Small intestine (tissue), 7 donors: Measurements from ENCODE around the gene TEDC1. TPM values are rescaled to one million over a fixed set of nuclear protein-coding genes. Genes with fewer than 3 reads are reported as not detected.
A peak's percentile ranks its signal among the peaks of the same experiment; 100 is the strongest.
"Not testable (repeated sequence)": the region's sequence is repeated elsewhere in the genome, so short reads cannot be mapped to it uniquely, and the experiment has no call there.

Experiments
- DNase-seq, 2 donors: peaks; one replicate each; pipeline versions ENCODE4 v3.0.0 to v3.0.0-alpha.2; 2013
- FAIRE-seq: peaks from 2 replicates; lab custom pipeline; 2012; peaks lifted over from hg19 to GRCh38; lab: Jason Lieb, UNC
- H3K27ac ChIP-seq, 3 donors: one replicate each; pipeline ENCODE4 v1.5.1; 2013; ENCODE audit warnings: low read length in 2 of 3, mild to moderate bottlenecking in 2 of 3, control low read depth in 1 of 3, inconsistent platforms in 1 of 3, low read depth in 1 of 3, moderate library complexity in 1 of 3
- H3K27me3 ChIP-seq, 3 donors: one replicate each; pipeline ENCODE4 v1.6.1; 2013; ENCODE audit warnings: low read length in 3 of 3, inconsistent platforms in 1 of 3; ENCODE audit not compliant: control insufficient read depth in 3 of 3, insufficient read depth in 3 of 3
- H3K36me3 ChIP-seq, 3 donors: one replicate each; pipeline ENCODE4 v1.6.1; 2013; ENCODE audit warnings: low read length in 3 of 3, inconsistent platforms in 1 of 3, low read depth in 1 of 3, mild to moderate bottlenecking in 1 of 3, moderate library complexity in 1 of 3; ENCODE audit not compliant: control insufficient read depth in 3 of 3, insufficient read depth in 2 of 3
- H3K4me1 ChIP-seq, 3 donors: one replicate each; pipeline ENCODE4 v1.6.1; 2013; ENCODE audit warnings: low read length in 2 of 3, inconsistent platforms in 1 of 3, low read depth in 1 of 3, mild to moderate bottlenecking in 1 of 3, moderate library complexity in 1 of 3; ENCODE audit not compliant: control insufficient read depth in 3 of 3, insufficient read depth in 2 of 3
- H3K4me3 ChIP-seq, 3 donors: one replicate each; pipeline ENCODE4 v1.5.1; 2013; ENCODE audit warnings: low read length in 3 of 3, control low read depth in 1 of 3, inconsistent platforms in 1 of 3, low read depth in 1 of 3, mild to moderate bottlenecking in 1 of 3, moderate library complexity in 1 of 3
- H3K9me3 ChIP-seq, 2 donors: one replicate each; pipeline ENCODE4 v1.6.1; 2013; ENCODE audit warnings: low read depth in 1 of 2, low read length in 1 of 2; ENCODE audit not compliant: control insufficient read depth in 2 of 2, insufficient read depth in 1 of 2
- WGBS, 3 donors: extraction: QIAGEN DNeasy Blood & Tissue Kit; methylation state at CpG; one replicate each; pipeline ENCODE4 v1.1.7; 2013; 5-methylcytosine and 5-hydroxymethylcytosine counted together
- polyA plus RNA-seq, 4 donors: library from polyadenylated mRNA; stranded (reverse) in 3 of 4; unstranded in 1 of 4; fragments of 200-250 nt in 3 of 4; fragments of 120-200 nt in 1 of 4; gene quantifications; one replicate each; pipeline versions ENCODE4 v1.2.1 to v1.2.3, GENCODE V29; 2013
- donor health status: healthy with polysubstance abuse.
- donor health status: control.
- donor health status: control.
- donor health status: Bipolar disorder and iron deficiency.
- donor health status: healthy.

Gene TEDC1
- polyA plus RNA-seq, 4 donors: 6.6 to 28.0 (median 23.8) TPM

DNA sequence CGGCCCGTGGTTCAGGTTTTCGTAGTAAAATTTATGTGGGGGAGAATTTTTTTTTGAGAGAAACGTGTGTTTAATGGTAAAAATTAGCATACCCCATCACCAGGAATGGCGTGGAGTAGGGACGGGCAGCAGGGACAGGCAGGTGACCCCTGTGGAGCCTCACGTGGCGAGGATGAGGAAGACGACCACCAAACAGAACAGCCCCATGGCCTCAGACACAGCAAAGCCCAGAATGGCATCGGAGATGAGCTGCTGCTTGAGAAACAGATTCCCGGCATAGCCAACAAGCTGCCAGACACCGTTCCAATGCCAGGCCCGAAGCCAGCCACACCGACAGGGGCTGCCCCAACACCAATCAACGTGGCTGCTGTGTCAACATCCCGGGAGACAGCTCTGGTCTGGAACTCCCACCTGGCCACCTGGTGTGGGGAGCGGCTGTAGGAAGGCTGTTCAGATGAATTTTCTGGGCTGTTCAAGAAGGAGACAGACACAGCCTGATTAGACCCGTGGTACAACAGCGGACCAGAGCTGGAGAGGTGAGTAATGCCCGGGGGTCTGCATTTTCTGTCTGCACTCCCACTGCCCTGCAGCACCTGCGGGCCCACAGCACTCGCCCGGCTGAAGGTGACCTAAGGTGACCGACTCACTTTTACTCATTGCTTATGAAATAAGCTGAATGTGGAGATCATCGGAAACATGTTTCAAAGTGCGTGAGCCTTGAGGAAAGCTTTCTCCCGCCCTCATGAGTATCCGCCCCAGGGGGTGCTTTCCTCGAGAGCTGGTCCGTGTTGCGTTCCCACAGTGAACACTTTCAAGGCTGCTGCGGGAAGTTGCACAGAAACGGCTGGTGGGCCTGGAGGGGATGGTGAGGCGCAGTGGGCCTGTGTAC is 45.9 kb downstream of the TEDC1 start:
- Histone ChIP-seq H3K27ac (no peak overlapping the region), H3K36me3 (no peaks in the 10 kb centered on the region), H3K4me1 (no peaks in the 10 kb centered on the region), H3K4me3 (no peak overlapping the region), H3K9me3 (no peaks in the 10 kb centered on the region), H3K27me3 (no peaks in the 10 kb centered on the region)
- DNase-seq: no peak
- 71 to 79% (median 74%) methylated on average over 34 of the region's 34 CpGs for WGBS, 3 donors
- no peak for FAIRE-seq

DNA sequence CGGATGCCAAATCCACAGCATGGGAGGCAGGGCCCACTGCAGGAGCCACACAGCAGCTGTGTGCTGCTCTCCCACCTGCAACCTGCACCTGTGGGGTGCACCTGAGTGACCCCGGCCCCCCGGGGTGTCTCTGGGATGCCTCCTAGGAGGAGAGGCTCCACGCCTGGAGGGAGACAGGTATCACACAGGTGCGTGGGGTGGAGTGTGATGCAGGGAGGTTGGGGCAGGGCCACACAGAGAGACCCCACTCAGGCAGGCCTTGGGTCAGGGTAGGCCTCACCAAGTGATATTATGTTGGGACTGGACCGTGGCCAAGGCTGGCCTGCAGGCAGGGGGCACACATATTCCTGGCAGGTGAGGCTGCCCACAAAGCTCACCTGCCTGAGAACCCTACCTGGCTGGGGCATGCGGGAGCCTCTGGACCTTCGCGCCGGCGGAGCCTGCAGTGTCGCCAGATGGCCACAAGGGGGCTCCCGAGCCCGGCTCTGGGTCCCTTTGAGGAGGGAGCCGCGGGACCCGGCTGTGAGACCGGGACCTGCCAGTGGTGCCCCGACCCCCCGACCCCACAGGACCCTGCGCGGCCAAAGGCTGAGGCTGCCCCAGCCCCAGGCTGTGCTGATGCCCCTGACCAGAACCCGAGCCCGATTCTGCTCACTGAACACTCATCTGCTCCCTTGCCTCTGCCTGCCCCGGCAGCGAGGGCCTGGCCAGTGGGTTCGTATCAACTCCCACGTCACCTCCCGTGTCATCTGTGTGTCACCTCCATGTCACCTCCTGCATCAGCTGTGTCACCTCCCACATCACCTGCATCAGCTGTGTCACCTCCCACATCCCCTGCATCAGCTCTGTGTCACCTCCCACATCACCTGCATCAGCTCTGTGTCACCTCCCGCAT is 46.8 kb downstream of the TEDC1 start:
- H3K9me3 ChIP-seq: no peaks in the 10 kb centered on the region
- H3K4me3 ChIP-seq: no peak overlapping the region
- FAIRE-seq (no peak), DNase-seq (peak; percentile 43 to 54)
- H3K27ac ChIP-seq: no peak overlapping the region
- WGBS, 3 donors: 15 to 22% (median 21%) methylated on average over 23 to 30 of the region's 30 CpGs
- H3K27me3 ChIP-seq: no peaks in the 10 kb centered on the region
- H3K36me3 ChIP-seq: no peaks in the 10 kb centered on the region
- H3K4me1 ChIP-seq: no peaks in the 10 kb centered on the region

DNA sequence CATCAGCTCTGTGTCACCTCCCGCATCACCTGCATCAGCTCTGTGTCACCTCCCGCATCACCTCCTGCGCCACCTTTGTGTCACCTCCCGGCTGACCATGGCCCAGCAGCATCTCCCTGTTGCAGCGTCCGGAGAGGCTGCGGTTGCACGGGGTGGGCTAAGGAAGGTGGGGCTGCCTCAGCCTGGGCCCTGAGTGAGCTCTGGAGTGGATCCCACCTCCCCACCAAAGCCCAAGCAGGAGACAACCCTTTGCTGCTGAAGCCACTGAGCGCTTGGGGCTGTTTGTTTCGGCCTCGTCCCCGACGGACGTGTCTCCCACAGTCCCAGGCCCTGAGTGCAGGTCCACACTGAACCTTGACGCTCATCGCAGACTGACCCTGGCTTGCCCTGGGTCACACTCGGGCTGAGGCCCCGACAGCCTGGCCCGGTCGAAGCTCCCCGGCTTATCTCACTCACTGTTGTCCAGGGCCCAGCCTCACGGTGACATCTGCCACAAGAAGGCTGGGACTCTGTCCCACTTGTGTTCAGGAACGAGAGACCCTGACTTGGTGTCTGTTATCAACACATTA is 47.5 kb downstream of the TEDC1 start:
- no peak overlapping the region for H3K4me3 ChIP-seq
- peaks cover 0 to 5% of the 10 kb centered on the region in 2 donors for H3K9me3 ChIP-seq
- 77 to 85% (median 78%) methylated on average over 23 of the region's 23 CpGs for WGBS, 3 donors
- no peaks in the 10 kb centered on the region for H3K4me1 ChIP-seq
- H3K27ac ChIP-seq: no peak overlapping the region
- DNase-seq: no peak
- H3K27me3 ChIP-seq: no peaks in the 10 kb centered on the region
- H3K36me3 ChIP-seq: no peaks in the 10 kb centered on the region
- FAIRE-seq: no peak

DNA sequence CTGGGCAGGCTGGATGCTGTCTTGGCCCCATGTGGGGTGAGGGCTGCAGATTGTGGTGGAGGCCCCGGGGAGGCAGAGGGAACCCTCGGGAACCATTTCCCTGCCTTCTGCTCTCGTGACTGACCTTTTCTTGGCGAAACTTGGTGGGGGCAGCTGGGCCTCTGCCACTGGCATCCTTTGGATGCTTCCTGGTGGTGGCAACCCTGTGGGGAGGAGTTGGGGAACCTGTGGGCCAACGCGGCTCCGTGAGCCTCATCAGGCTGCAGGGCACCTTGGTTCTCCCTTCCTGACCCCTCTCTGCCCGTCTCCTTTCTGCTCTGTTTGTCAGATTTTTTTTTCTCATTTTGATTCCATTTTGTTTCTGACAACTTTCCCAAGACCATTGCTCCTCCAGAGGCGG is 49.8 kb downstream of the TEDC1 start:
- DNase-seq: no peak
- Histone ChIP-seq H3K36me3 (no peaks in the 10 kb centered on the region), H3K4me1 (no peaks in the 10 kb centered on the region), H3K9me3 (peaks cover 0 to 5% of the 10 kb centered on the region in 2 donors), H3K27ac (no peak overlapping the region), H3K27me3 (no peaks in the 10 kb centered on the region), H3K4me3 (no peak overlapping the region)
- no peak for FAIRE-seq
- 71 to 78% (median 75%) methylated on average over 9 of the region's 9 CpGs for WGBS, 3 donors

DNA sequence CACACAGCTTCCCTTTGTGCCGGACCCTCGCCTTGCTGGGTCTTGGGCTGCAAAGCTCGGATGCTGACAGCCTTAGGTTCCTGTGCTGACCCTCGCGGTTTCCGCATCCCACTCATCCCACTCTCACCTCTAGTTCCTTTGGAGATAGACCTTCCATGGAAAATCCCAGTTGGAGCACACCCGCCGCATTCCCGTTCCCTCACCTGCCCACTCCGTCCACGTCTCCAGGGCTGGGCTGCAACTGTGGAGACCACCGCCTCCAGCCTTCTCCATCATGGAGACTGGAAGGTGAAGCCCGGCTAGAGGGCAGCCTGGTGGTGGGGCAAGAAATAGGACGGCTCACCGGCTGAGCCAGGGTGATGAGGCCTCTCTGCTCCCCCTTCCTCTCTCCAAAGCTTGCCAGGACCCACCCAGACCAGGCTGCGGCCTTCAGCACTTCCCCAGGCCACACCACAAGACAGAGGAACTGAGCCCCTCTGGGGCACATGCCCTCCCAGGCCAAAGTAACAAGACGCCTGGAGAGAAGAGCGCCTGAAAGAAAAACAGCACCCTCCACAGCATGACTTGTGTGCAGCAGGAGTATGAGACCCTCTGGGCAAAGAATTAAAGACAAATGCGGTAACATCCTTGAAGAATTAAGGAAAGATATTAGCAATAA is 50.3 kb downstream of the TEDC1 start:
- FAIRE-seq (no peak), DNase-seq (no peak)
- no peaks in the 10 kb centered on the region for H3K27me3 ChIP-seq
- H3K27ac ChIP-seq: no peak overlapping the region
- WGBS, 3 donors: 79 to 83% (median 80%) methylated on average over 19 of the region's 19 CpGs
- no peak overlapping the region for H3K4me3 ChIP-seq
- no peaks in the 10 kb centered on the region for H3K36me3 ChIP-seq
- no peaks in the 10 kb centered on the region for H3K4me1 ChIP-seq
- peaks cover 0 to 5% of the 10 kb centered on the region in 2 donors for H3K9me3 ChIP-seq

DNA sequence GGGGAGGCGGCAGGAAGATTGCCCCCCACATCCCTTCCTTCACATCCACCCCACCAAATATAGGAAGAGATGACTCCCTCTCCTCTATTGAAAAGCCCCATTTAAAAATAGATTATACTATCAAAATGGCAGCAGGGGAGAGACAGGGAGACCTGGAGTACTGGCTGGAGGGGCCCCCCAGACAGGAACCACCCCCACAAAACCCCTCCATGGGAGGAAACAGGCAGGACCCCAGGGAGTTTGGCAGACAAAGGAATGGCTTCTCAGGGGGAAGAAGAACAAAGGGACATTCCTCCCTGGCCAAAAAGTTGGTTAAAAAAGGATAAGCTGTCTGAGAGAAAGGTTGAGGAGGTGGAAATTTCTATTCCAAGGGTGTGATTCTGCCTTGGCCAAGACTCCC is 54.6 kb downstream of the TEDC1 start:
- not testable (repeated sequence) for H3K27ac ChIP-seq, FAIRE-seq, H3K4me3 ChIP-seq, H3K4me1 ChIP-seq, DNase-seq, H3K36me3 ChIP-seq, H3K9me3 ChIP-seq, H3K27me3 ChIP-seq
- 33 to 64% (median 58%) methylated on average over 1 of the region's 1 CpG for WGBS, 3 donors

DNA sequence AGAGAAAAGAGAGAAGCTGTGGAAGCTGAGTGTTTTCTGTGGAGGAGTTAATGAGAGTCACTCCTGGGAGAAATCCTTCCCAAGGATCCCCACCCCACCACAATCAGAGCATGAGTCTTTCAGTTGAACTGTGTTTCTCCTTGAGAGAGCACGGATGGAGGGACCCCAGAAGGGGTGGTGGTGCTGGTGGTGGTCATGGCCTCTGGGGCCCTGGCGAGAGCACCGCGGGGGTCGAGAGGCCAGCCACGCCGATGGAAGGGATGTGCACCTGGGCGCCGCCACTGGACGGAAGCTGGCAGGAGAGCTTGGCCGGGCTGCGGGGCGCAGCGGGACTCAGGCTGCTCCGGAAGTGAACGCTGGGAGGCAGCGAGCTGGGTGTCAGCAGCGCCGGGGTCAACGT is 55.4 kb downstream of the TEDC1 start:
- not testable (repeated sequence) for H3K9me3 ChIP-seq, DNase-seq, H3K4me3 ChIP-seq, H3K27ac ChIP-seq, H3K4me1 ChIP-seq, FAIRE-seq, H3K36me3 ChIP-seq, H3K27me3 ChIP-seq
- 90 to 95% (median 92%) methylated on average over 7 to 10 of the region's 20 CpGs for WGBS, 3 donors

DNA sequence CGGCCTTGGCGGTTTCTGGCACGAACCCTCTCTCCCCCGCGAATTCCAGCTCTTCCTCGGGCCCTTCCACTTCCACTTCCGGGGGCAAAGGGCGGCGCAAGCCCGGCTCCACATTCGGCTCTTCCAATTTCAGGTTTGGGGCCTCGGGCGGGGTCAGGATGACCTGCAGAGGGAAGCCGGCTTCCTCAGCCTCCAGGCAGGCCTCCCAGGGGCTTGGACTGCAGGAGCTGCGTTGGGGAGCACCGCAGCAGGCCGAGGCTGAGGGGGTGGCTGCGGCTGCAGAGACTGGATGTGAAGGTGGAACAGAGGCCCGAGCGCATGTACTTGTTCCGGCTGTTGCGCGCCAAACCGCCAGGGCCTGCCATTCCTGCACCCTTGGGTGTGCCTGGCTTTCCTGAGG is 56.0 kb downstream of the TEDC1 start:
- H3K4me1 ChIP-seq, H3K4me3 ChIP-seq, H3K36me3 ChIP-seq, H3K9me3 ChIP-seq, H3K27ac ChIP-seq, DNase-seq, FAIRE-seq, H3K27me3 ChIP-seq: not testable (repeated sequence)
- WGBS, 3 donors: 91 to 93% (median 92%) methylated on average over 15 to 19 of the region's 24 CpGs
